Osteoblast (primary cell): ENCODE results near the gene GLB1L2. TPM values are rescaled to one million over a fixed set of nuclear protein-coding genes. Genes with fewer than 3 reads are reported as not detected.

ENCODE experiments used
- DNase-seq: peaks from one replicate; pipeline ENCODE4 v3.0.0; 2011; ENCODE audit warnings: low spot score, mixed read lengths; ENCODE audit not compliant: insufficient read length; ENCODE audit errors: missing footprints
- H2AFZ ChIP-seq: 2 replicates; pipeline ENCODE4 v1.6.0; 2011; ENCODE audit warnings: mild to moderate bottlenecking, low read length
- H3K27ac ChIP-seq: 2 replicates; pipeline ENCODE4 v1.5.1; 2011; ENCODE audit warnings: mild to moderate bottlenecking, low read depth, low read length, moderate library complexity
- H3K27me3 ChIP-seq: 2 replicates; pipeline ENCODE4 v1.6.0; 2012; ENCODE audit warnings: mild to moderate bottlenecking, control low read depth, inconsistent platforms, low read length, moderate library complexity; ENCODE audit not compliant: insufficient read depth
- H3K36me3 ChIP-seq: 2 replicates; pipeline ENCODE4 v1.5.1; 2011; ENCODE audit warnings: mild to moderate bottlenecking, low read length, control low read depth, moderate library complexity; ENCODE audit not compliant: insufficient read depth
- H3K4me1 ChIP-seq: 2 replicates; pipeline ENCODE4 v1.5.1; 2011; ENCODE audit warnings: mild to moderate bottlenecking, low read length, control low read depth, moderate library complexity; ENCODE audit not compliant: insufficient read depth
- H3K4me2 ChIP-seq: 2 replicates; pipeline ENCODE4 v1.6.0; 2011; ENCODE audit warnings: mild to moderate bottlenecking, low read length; ENCODE audit not compliant: insufficient read depth
- H3K4me3 ChIP-seq: fragments of 200-600 bp; sonication (generic); 3 replicates; pipeline ENCODE4 v1.5.1; 2012; ENCODE audit warnings: mild to moderate bottlenecking, low read length, inconsistent platforms; ENCODE audit not compliant: insufficient read depth
- H3K79me2 ChIP-seq: 2 replicates; pipeline ENCODE4 v1.6.0; 2012; ENCODE audit warnings: mild to moderate bottlenecking, low read length, control low read depth, inconsistent platforms; ENCODE audit not compliant: insufficient read depth
- H3K9me3 ChIP-seq: 2 replicates; pipeline ENCODE4 v1.5.1; 2011; ENCODE audit warnings: low read depth, low read length, control low read depth
- H4K20me1 ChIP-seq: 2 replicates; pipeline ENCODE4 v1.6.0; 2012; ENCODE audit warnings: mild to moderate bottlenecking, low read length, control low read depth; ENCODE audit not compliant: insufficient read depth
- CTCF ChIP-seq: IDR thresholded peaks from 2 replicates; pipeline ENCODE4 v1.5.1; 2011; ENCODE audit warnings: mild to moderate bottlenecking, low read depth, low read length, moderate library complexity; ENCODE audit errors: extremely low read depth
- total RNA-seq: library from RNA; depleted of rRNA; stranded (reverse); fragments of >200 nt; gene quantifications from 2 replicates; pipeline ENCODE4 v1.2.3, GENCODE V29; 2012

The GLB1L2 gene
- total RNA-seq, 1 donor, result 0.36 TPM

- DNase-seq, result peak; percentile 83
- no peak for TF ChIP-seq CTCF
- H3K36me3 ChIP-seq, result no peaks in the 10 kb centered on the region
- no peak overlapping the region for H3K4me3 ChIP-seq
- H2AFZ ChIP-seq, result no peak overlapping the region
- no peaks in the 10 kb centered on the region for H4K20me1 ChIP-seq
- no peaks in the 10 kb centered on the region for H3K9me3 ChIP-seq
- no peak overlapping the region for H3K4me2 ChIP-seq
- no peaks in the 10 kb centered on the region for H3K79me2 ChIP-seq
- H3K27me3 ChIP-seq, result no peaks in the 10 kb centered on the region
- no peaks in the 10 kb centered on the region for H3K4me1 ChIP-seq
- no peak overlapping the region for H3K27ac ChIP-seq
Measured at GRCh38 chr11:134374891-134375550, 43.2 kb downstream of the GLB1L2 start.

- H4K20me1 ChIP-seq, result no peaks in the 10 kb centered on the region
- no peak overlapping the region for H3K4me2 ChIP-seq
- no peak for TF ChIP-seq CTCF
Measured at GRCh38 chr11:134376150-134376921, 44.5 kb downstream of the GLB1L2 start.

GRCh38 chr11:134377876-134378275 lies 46.1 kb downstream of the GLB1L2 start:
- Histone ChIP-seq H3K4me2 (no peak overlapping the region), H3K9me3 (no peaks in the 10 kb centered on the region), H4K20me1 (no peaks in the 10 kb centered on the region)

More at GRCh38 chr11:134376150-134376921, 44.5 kb downstream of the GLB1L2 start:
- H3K27ac ChIP-seq, result no peak overlapping the region
- no peaks in the 10 kb centered on the region for H3K27me3 ChIP-seq
- H2AFZ ChIP-seq, result no peak overlapping the region
- peak; percentile 61 for DNase-seq
- H3K9me3 ChIP-seq, result no peaks in the 10 kb centered on the region
- no peak overlapping the region for H3K4me3 ChIP-seq
- H3K36me3 ChIP-seq, result no peaks in the 10 kb centered on the region
- H3K4me1 ChIP-seq, result no peaks in the 10 kb centered on the region
- no peaks in the 10 kb centered on the region for H3K79me2 ChIP-seq

More at GRCh38 chr11:134377876-134378275, 46.1 kb downstream of the GLB1L2 start:
- H3K36me3 ChIP-seq, result no peaks in the 10 kb centered on the region
- no peak for TF ChIP-seq CTCF
- H3K27me3 ChIP-seq, result no peaks in the 10 kb centered on the region
- no peaks in the 10 kb centered on the region for H3K4me1 ChIP-seq
- no peak overlapping the region for H3K4me3 ChIP-seq
- H3K27ac ChIP-seq, result no peak overlapping the region
- no peak for DNase-seq
- H2AFZ ChIP-seq, result no peak overlapping the region
- H3K79me2 ChIP-seq, result no peaks in the 10 kb centered on the region
